Stomach smooth muscle (tissue), 2 donors: Measurements from ENCODE around the gene REC8.
"Not testable (repeated sequence)": the region's sequence is repeated elsewhere in the genome, so short reads cannot be mapped to it uniquely, and the experiment has no call there.

Experiments
- H3K27ac ChIP-seq: one replicate; pipeline ENCODE4 v1.7.0; 2013; ENCODE audit warnings: mild to moderate bottlenecking, low read length, inconsistent platforms
- H3K27me3 ChIP-seq, 2 donors: one replicate each; pipeline ENCODE4 v1.7.0; 2013; ENCODE audit warnings: low read length in 2 of 2; ENCODE audit not compliant: insufficient read depth in 2 of 2, control insufficient read depth in 1 of 2
- H3K36me3 ChIP-seq, 2 donors: one replicate each; pipeline ENCODE4 v1.7.0; 2013; ENCODE audit warnings: low read length in 2 of 2; ENCODE audit not compliant: control insufficient read depth in 2 of 2, insufficient read depth in 2 of 2
- H3K4me1 ChIP-seq: one replicate; pipeline ENCODE4 v1.7.0; 2013; ENCODE audit warnings: low read length; ENCODE audit not compliant: control insufficient read depth, insufficient read depth
- H3K4me3 ChIP-seq, 2 donors: one replicate each; pipeline ENCODE4 v1.7.0; 2013; ENCODE audit warnings: low read length in 2 of 2
- H3K9ac ChIP-seq, 2 donors: one replicate each; pipeline ENCODE4 v1.7.0; 2013; ENCODE audit warnings: low read length in 2 of 2, mild to moderate bottlenecking in 1 of 2
- H3K9me3 ChIP-seq, 2 donors: one replicate each; pipeline ENCODE4 v1.7.0; 2013; ENCODE audit warnings: low read length in 2 of 2; ENCODE audit not compliant: control insufficient read depth in 2 of 2
- donor health status: healthy.
- donor health status: Pancreatic carcinoma.

Gene REC8

GRCh38 chr14:24196071-24197055 is 24.5 kb downstream of the REC8 start:
- H3K27ac ChIP-seq = peak overlapping the region; percentile 96
- no peaks in the 10 kb centered on the region for H3K27me3 ChIP-seq
- H3K4me3 ChIP-seq = peak overlapping the region; percentile 96 to 99
- H3K9me3 ChIP-seq = no peaks in the 10 kb centered on the region
- peaks cover 30% of the 10 kb centered on the region for H3K4me1 ChIP-seq
- peaks cover 10 to 14% of the 10 kb centered on the region in 2 donors for H3K36me3 ChIP-seq
- H3K9ac ChIP-seq = peak overlapping the region; percentile 96 to 99

- Histone ChIP-seq H3K9ac (no peak overlapping the region), H3K9me3 (no peaks in the 10 kb centered on the region), H3K27me3 (no peaks in the 10 kb centered on the region), H3K4me1 (peaks cover 30% of the 10 kb centered on the region), H3K36me3 (peaks cover 10 to 13% of the 10 kb centered on the region in 2 donors), H3K27ac (no peak overlapping the region), H3K4me3 (no peak overlapping the region)
Measured at GRCh38 chr14:24197056-24197450, 25.2 kb downstream of the REC8 start.

GRCh38 chr14:24198814-24199524 is 27.1 kb downstream of the REC8 start:
- Histone ChIP-seq H3K27ac (no peak overlapping the region), H3K9ac (peak overlapping the region in 1 of 2 donors; percentile 21), H3K4me3 (no peak overlapping the region), H3K36me3 (peaks cover 3 to 6% of the 10 kb centered on the region in 2 donors), H3K9me3 (no peaks in the 10 kb centered on the region), H3K4me1 (peaks cover 25% of the 10 kb centered on the region), H3K27me3 (no peaks in the 10 kb centered on the region)

GRCh38 chr14:24202538-24202937 is 30.7 kb downstream of the REC8 start:
- H3K9me3 ChIP-seq, H3K27me3 ChIP-seq, H3K4me3 ChIP-seq, H3K4me1 ChIP-seq, H3K9ac ChIP-seq, H3K27ac ChIP-seq: not testable (repeated sequence)
- peaks cover 17 to 24% of the 10 kb centered on the region in 2 donors for H3K36me3 ChIP-seq

DNA sequence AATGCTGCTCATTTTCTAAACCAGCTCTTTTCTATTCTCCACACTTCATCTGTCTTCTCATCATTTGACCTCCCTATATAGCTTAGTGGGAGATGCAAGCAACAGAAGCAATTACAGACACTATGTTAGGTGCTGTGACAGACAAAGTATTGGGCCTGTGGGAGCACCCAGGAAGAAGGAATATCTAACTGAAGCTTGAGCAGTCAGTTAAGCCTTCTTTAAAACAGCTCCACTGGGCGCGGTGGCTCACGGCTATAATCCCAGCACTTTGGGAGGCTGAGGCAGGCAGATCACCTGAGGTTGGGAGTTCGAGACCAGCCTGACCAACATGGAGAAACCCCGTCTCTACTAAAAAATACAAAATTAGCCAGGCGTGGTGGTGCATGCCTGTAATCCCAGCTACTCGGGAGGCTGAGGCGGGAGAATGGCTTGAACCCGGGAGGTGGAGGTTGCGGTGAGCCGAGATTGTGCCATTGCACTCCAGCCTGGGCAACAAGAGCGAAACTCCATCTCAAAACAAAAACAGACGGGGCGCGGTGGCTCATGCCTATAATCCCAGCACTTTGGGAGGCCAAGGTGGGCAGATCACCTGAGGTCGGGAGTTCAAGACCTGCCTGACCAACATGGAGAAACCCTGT is 31.5 kb downstream of the REC8 start:
- not testable (repeated sequence) for H3K9me3 ChIP-seq, H3K9ac ChIP-seq, H3K27me3 ChIP-seq, H3K4me3 ChIP-seq, H3K4me1 ChIP-seq, H3K27ac ChIP-seq
- peaks cover 20 to 32% of the 10 kb centered on the region in 2 donors for H3K36me3 ChIP-seq

DNA sequence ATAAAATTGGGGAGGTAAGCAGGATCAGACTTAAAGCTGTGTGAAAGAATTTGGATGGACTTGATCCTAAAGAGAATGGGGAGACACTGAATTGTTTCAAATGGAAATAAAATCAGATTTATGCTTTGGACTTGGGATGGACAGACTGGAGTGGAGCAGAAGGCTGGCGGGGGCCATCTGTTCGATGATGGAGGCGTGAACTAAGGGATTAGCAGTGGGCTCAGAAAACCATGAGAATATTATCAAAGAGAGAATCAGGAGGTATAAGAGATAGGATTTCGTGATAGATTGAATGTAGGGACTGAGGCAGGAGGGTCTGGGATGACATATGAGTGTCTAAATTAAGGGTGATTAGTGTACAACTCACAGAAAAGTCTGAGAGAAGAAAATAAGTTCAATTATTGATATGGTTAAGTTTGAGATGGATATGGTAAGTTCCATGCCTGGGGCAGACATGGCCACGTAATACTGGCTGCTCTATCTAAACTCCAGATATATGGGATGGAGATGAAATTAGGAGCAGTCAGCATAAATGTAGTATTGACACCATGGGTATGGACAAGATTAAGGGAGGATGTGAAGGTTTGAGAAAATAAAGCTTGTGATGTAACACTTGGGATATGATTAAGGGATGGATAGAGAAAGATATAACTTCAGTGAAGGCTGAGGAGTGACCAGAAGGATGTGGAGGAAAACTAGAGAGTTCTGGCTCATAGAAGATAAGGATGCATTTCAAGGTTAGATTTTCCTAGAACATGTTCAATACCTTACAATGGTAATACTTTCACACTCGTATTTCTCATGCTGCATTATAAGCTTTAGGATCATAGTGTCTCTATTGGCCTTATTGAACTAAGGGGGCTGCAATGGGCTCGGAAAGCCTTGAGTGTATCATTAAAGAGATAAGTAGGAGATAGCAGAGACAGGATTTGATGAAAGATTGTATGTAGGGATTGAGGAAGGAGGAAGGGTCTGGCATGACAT is 32.6 kb downstream of the REC8 start:
- Histone ChIP-seq H3K9ac (no peak overlapping the region), H3K36me3 (peaks cover 20 to 36% of the 10 kb centered on the region in 2 donors), H3K4me1 (no peaks in the 10 kb centered on the region), H3K27me3 (no peaks in the 10 kb centered on the region), H3K27ac (no peak overlapping the region), H3K4me3 (no peak overlapping the region), H3K9me3 (no peaks in the 10 kb centered on the region)

DNA sequence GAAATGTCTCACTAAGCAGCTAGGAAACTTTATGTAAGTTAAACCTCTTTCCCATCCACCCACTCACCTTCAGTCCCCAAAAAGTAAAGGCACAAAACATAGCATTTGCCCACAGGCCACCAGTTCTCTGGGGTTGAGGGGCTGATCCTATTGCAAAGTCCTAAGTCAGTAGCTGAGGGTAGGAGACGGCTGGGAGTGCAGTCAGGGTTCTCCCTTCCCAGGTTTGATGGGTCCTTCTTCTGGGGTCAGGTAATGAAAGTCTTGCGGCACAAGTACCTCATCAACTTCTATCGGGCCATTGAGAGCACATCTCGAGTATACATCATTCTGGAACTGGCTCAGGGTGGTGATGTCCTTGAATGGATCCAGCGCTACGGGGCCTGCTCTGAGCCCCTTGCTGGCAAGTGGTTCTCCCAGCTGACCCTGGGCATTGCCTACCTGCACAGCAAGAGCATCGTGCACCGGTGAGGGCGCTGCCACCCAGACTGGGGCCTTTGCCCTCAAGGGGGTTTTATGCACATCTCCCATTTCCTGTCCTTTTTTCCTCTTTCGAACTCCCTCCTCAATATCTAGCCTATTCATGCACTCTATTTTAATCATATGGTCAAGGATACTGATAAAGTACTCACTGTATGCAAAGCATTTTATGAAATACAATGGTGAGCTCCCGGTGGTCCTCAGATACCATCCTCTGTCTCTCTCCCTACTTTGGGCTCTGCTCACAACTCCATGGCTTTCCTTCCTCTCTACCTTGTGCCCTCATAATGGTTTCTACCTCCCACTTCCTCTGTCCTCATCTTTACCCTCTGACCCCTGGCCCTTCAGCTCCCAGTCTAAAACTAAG is 34.6 kb downstream of the REC8 start:
- Histone ChIP-seq H3K36me3 (peaks cover 35 to 52% of the 10 kb centered on the region in 2 donors), H3K9me3 (no peaks in the 10 kb centered on the region), H3K27ac (no peak overlapping the region), H3K4me1 (no peaks in the 10 kb centered on the region), H3K4me3 (no peak overlapping the region), H3K27me3 (no peaks in the 10 kb centered on the region), H3K9ac (no peak overlapping the region)

- no peaks in the 10 kb centered on the region for H3K27me3 ChIP-seq
- no peaks in the 10 kb centered on the region for H3K9me3 ChIP-seq
- no peak overlapping the region for H3K27ac ChIP-seq
- H3K9ac ChIP-seq = no peak overlapping the region
- no peaks in the 10 kb centered on the region for H3K4me1 ChIP-seq
- no peak overlapping the region for H3K4me3 ChIP-seq
- H3K36me3 ChIP-seq = peaks cover 35 to 50% of the 10 kb centered on the region in 2 donors
Measured at GRCh38 chr14:24207104-24207551, 35.2 kb downstream of the REC8 start.

- peaks cover 35 to 50% of the 10 kb centered on the region in 2 donors for H3K36me3 ChIP-seq
- H3K27ac ChIP-seq = no peak overlapping the region
- no peaks in the 10 kb centered on the region for H3K9me3 ChIP-seq
- no peaks in the 10 kb centered on the region for H3K27me3 ChIP-seq
- H3K4me1 ChIP-seq = no peaks in the 10 kb centered on the region
- H3K4me3 ChIP-seq = no peak overlapping the region
- H3K9ac ChIP-seq = no peak overlapping the region
Measured at GRCh38 chr14:24207625-24208024, 35.7 kb downstream of the REC8 start.
